GM12875 (cell line): ENCODE results near the gene KRT27.

Experiments
- H3K4me3 ChIP-seq: one replicate; pipeline ENCODE4 v1.5.1; 2011; ENCODE audit warnings: low read depth, low read length, control low read depth
- CTCF ChIP-seq: IDR thresholded peaks from 2 replicates; pipeline ENCODE4 v1.5.1; 2011; ENCODE audit warnings: low read depth, mild to moderate bottlenecking, control low read depth, inconsistent platforms, low read length, moderate library complexity, borderline replicate concordance; ENCODE audit not compliant: insufficient read depth

The KRT27 gene

GRCh38 chr17:40822132-40822812, 39.9 kb upstream of the KRT27 start, which contains the start of gene KRT10:
TSS of gene KRT10 (minus strand) at chr17:40822614. CDS start at chr17:40822585, 29 bp downstream.
- no peak within 1 kb of the TSS for H3K4me3 ChIP-seq
- no peak for TF ChIP-seq CTCF

- no peak for TF ChIP-seq CTCF
- no peak overlapping the region for H3K4me3 ChIP-seq
Observed at GRCh38 chr17:40821536-40821935, 39.2 kb upstream of the KRT27 start.

- H3K4me3 ChIP-seq: no peak overlapping the region
- no peak for TF ChIP-seq CTCF
Observed at GRCh38 chr17:40820228-40820838, 38.0 kb upstream of the KRT27 start.

GRCh38 chr17:40819528-40820125, 37.3 kb upstream of the KRT27 start:
- no peak overlapping the region for H3K4me3 ChIP-seq
- no peak for TF ChIP-seq CTCF

- no peak for TF ChIP-seq CTCF
- peak overlapping the region; percentile 61 for H3K4me3 ChIP-seq
Observed at GRCh38 chr17:40818733-40819527, 36.6 kb upstream of the KRT27 start.

- H3K4me3 ChIP-seq: peak overlapping the region; percentile 61
- no peak for TF ChIP-seq CTCF
Observed at GRCh38 chr17:40818343-40818732, 36.0 kb upstream of the KRT27 start.
